ENCODE data around the gene CDRT15.

CDRT15 gene

DNA sequence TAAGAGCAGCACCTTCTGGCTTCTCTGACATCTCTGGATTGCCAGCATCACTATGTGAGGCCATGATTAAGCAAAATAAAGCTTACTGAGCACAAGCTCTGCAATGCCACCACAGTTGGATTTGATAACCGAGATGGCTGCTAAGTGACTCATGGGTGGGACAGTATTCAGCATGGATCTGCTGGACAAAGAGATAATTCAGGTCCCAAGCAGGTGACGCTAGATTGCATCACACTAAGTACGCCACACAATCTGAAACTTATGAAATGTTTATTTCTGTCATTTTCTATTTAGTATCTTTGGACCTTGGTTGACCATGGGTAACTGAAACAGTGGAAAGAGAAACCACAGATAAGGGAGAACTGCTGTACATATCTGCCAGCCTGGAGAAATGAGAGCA, 27.4 kb downstream of the CDRT15 start:
- H3K4me3 ChIP-seq (ENCODE audit: control insufficient read depth, low read depth, low read length): no peak overlapping the region
- TF ChIP-seq, protein P1, sequence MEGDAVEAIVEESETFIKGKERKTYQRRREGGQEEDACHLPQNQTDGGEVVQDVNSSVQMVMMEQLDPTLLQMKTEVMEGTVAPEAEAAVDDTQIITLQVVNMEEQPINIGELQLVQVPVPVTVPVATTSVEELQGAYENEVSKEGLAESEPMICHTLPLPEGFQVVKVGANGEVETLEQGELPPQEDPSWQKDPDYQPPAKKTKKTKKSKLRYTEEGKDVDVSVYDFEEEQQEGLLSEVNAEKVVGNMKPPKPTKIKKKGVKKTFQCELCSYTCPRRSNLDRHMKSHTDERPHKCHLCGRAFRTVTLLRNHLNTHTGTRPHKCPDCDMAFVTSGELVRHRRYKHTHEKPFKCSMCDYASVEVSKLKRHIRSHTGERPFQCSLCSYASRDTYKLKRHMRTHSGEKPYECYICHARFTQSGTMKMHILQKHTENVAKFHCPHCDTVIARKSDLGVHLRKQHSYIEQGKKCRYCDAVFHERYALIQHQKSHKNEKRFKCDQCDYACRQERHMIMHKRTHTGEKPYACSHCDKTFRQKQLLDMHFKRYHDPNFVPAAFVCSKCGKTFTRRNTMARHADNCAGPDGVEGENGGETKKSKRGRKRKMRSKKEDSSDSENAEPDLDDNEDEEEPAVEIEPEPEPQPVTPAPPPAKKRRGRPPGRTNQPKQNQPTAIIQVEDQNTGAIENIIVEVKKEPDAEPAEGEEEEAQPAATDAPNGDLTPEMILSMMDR (conservative IDR thresholded peaks at IDR 0.05; ENCODE audit: control insufficient read depth, insufficient read depth, low read depth, low read length): no peak
- no peak for DNase-seq (ENCODE audit: low read depth)

DNA sequence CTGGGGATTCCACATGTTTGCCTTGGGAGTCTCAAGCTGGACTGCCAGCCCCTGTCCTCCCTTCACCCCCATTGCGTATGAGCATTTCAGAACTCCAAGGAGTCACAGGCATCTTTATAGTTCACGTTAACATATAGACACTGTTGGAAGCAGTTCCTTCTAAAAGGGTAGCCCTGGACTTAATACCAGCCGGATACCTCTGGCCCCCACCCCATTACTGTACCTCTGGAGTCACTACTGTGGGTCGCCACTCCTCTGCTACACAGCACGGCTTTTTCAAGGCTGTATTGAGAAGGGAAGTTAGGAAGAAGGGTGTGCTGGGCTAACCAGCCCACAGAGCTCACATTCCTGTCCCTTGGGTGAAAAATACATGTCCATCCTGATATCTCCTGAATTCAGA, 28.9 kb downstream of the CDRT15 start:
- TF ChIP-seq, protein P1 (conservative IDR thresholded peaks at IDR 0.05; ENCODE audit: control insufficient read depth, insufficient read depth, low read depth, low read length): no peak
- DNase-seq (ENCODE audit: low read depth): no peak
- no peak overlapping the region for H3K4me3 ChIP-seq (ENCODE audit: control insufficient read depth, low read depth, low read length)

DNA sequence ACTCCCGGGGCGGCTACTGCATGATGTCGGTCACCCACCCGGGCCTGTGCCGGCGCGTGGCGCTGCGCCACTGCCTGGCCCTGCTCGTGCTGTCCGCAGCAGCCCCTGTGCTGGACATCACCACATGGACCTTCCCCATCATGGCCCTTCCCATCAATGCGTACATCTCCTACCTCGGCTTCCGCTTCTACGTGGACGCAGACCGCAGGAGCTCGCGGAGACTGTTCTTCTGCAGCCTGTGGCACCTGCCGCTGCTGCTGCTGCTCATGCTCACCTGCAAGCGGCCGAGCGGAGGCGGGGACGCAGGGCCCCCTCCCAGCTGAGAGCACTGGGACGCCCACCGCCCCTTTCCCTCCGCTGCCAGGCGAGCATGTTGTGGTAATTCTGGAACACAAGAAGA, 29.8 kb downstream of the CDRT15 start:
- no peak for DNase-seq (ENCODE audit: low read depth)
- TF ChIP-seq, protein P1 (conservative IDR thresholded peaks at IDR 0.05; ENCODE audit: control insufficient read depth, insufficient read depth, low read depth, low read length): no peak
- no peak overlapping the region for H3K4me3 ChIP-seq (ENCODE audit: control insufficient read depth, low read depth, low read length)

DNA sequence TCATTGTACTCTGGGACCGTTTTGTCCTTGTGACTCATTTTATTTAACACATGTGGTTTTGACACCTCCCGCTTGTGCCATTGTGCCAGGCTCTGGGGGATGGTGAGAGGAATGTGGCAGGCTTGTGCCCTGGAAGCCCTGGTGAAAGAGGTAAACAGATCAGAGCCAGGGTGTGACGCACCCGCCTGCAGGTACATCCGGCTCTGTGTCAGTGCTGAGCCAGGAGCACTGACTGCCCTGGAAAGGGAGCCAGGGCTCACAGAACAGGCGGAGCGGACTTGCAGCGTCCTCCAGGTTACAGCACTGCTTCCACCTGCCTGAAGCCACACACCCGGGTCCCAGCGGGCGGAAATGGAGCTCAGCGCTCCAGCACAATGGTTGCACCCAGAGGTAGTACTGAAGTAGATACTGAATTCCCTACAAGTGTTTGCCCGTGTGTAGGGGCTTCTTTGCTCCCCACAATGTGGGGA, 30.6 kb downstream of the CDRT15 start:
- TF ChIP-seq, protein P1 (conservative IDR thresholded peaks at IDR 0.05; ENCODE audit: control insufficient read depth, insufficient read depth, low read depth, low read length): no peak
- no peak overlapping the region for H3K4me3 ChIP-seq (ENCODE audit: control insufficient read depth, low read depth, low read length)
- DNase-seq (ENCODE audit: low read depth): no peak

DNA sequence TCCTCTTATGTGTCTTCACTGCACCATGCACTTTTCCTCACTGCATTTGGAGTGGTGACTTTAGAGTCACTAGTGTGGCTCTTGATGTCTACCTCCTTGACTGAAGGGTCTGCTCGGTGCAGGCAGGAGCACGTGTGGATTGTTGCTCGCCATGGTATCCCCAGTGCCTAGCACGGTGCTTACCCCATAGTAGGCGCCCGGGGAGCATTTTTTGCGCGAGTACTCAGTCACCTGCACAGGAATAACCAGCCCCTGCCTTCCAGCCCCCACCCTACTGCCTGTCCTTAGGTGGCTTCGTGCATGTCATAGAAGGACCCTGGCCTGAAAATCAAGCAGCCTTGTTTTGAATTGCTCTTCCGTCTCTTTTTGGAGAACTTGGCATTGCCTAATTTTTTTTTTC, 31.3 kb downstream of the CDRT15 start:
- no peak overlapping the region for H3K4me3 ChIP-seq (ENCODE audit: control insufficient read depth, low read depth, low read length)
- no peak for DNase-seq (ENCODE audit: low read depth)
- TF ChIP-seq, protein P1 (conservative IDR thresholded peaks at IDR 0.05; ENCODE audit: control insufficient read depth, insufficient read depth, low read depth, low read length): no peak

DNA sequence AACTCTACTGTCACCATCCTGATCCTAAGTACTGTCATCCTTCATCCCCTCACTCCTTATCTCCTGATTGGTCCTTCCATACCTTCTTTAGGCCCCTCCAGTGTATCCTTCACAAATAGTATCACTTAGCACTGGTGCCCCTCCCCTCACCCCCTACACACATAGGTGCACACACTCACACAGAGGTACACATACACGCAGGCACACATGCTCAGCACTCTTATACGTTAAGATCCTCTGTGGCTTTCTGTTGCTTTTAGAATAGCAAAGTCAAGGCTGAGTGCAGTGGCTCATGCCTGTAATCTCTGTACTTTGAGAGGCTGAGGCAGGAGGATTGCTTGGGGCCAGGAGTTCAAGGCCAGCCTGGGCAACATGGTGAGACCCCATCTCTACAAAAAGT, 32.1 kb downstream of the CDRT15 start:
- H3K4me3 ChIP-seq (ENCODE audit: control insufficient read depth, low read depth, low read length): no peak overlapping the region
- TF ChIP-seq, protein P1 (conservative IDR thresholded peaks at IDR 0.05; ENCODE audit: control insufficient read depth, insufficient read depth, low read depth, low read length): no peak
- no peak for DNase-seq (ENCODE audit: low read depth)

DNA sequence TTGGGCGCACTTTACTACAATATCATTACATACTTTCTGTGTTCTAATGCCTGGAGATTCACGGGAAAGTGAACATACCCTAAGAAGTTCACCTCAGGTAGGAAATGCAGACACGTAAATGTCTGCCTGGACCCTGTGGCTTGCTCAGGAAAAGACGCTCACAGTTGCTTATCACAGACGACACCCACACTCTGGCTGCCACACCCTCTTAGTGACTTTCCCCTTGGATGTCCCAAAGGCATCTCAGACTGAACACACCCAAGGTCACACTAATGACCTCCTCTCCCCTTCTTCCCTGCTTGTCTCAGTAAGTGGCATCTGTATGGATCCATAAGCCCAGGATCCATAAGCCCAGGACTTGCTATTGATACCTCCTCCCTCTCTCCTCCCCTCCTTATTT, 32.6 kb downstream of the CDRT15 start:
- H3K4me3 ChIP-seq (ENCODE audit: control insufficient read depth, low read depth, low read length): no peak overlapping the region
- TF ChIP-seq, protein P1 (conservative IDR thresholded peaks at IDR 0.05; ENCODE audit: control insufficient read depth, insufficient read depth, low read depth, low read length): no peak
- DNase-seq (ENCODE audit: low read depth): no peak

Measured in fibroblast of mammary gland (primary cell).